Stimulated activated CD4-positive, alpha-beta T cell treated with anti-CD3 and anti-CD28 coated beads, Interleukin-1b, Interleukin-23, amount 100 ng/mL, for 4 hours (primary cell): ENCODE measurements around the gene RHCG.

Source experiments
- DNase-seq, 2 donors: peaks; one replicate each; pipeline ENCODE4 v3.0.0-alpha.2; 2020; ENCODE audit warnings: low read depth in 2 of 2

RHCG gene

GRCh38 chr15:89444241-89445225 lies 51.9 kb downstream of the RHCG start:
- no peak for DNase-seq

- no peak for DNase-seq
Measured at GRCh38 chr15:89443581-89443980, 52.8 kb downstream of the RHCG start.

- peak in 1 of 2 donors; percentile 18 for DNase-seq
Measured at GRCh38 chr15:89442671-89443307, 53.6 kb downstream of the RHCG start.

- no peak for DNase-seq
Measured at GRCh38 chr15:89442155-89442554, 54.2 kb downstream of the RHCG start.

GRCh38 chr15:89441295-89441812 lies 55.0 kb downstream of the RHCG start:
- no peak for DNase-seq

- DNase-seq = no peak
Measured at GRCh38 chr15:89439764-89440163, 56.6 kb downstream of the RHCG start.

GRCh38 chr15:89436560-89437311 lies 59.6 kb downstream of the RHCG start:
- DNase-seq = no peak

GRCh38 chr15:89435362-89435761 lies 61.0 kb downstream of the RHCG start:
- DNase-seq = no peak

GRCh38 chr15:89433686-89434085 lies 62.7 kb downstream of the RHCG start:
- DNase-seq = no peak

GRCh38 chr15:89430530-89431341 lies 65.6 kb downstream of the RHCG start:
- DNase-seq = peak; percentile 94 to 97

GRCh38 chr15:89429986-89430385 lies 66.4 kb downstream of the RHCG start:
- no peak for DNase-seq

GRCh38 chr15:89429023-89429422 lies 67.4 kb downstream of the RHCG start:
- DNase-seq = no peak

GRCh38 chr15:89428246-89428645 lies 68.1 kb downstream of the RHCG start:
- no peak for DNase-seq

- no peak for DNase-seq
Measured at GRCh38 chr15:89426500-89426899, 69.9 kb downstream of the RHCG start.

GRCh38 chr15:89423981-89424380 lies 72.4 kb downstream of the RHCG start:
- no peak for DNase-seq
